Measurements from ENCODE around the gene DLG2.

DLG2 gene

DNA sequence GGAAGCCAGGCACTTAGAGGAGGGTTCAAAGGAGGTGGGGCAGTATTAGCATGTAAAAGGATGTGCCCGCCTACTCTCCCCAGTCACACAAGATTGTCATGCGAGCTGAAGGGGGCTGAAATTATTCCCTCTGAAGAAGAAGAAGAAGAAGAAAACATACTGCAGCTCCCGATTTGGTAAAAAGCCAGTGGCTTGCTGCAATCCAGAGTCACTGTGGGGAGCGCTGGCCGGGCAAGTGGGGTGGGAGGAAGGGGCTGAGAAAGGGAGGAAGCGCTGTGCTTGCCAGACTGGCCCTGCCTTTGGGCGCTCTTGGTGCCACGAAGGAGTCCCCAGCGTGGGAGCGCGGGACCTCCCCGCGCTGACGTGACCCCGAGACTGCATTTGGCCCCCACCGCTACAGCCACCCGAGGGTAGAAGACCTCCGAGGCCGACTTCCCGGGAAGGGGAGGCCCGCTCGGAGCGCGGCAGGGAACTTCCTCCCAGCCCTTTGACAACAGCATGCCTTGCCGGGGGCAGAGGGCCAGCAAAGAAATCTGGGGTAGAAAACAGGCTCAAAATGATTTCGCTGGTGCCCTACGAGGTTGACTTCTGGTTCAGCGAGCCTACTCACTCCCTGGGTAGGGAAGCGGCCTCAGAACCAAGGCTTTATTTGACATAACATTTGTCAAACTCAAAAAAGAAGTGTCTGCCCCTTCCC is 906.3 kb downstream of the DLG2 start:
- no peak for DNase-seq

DNA sequence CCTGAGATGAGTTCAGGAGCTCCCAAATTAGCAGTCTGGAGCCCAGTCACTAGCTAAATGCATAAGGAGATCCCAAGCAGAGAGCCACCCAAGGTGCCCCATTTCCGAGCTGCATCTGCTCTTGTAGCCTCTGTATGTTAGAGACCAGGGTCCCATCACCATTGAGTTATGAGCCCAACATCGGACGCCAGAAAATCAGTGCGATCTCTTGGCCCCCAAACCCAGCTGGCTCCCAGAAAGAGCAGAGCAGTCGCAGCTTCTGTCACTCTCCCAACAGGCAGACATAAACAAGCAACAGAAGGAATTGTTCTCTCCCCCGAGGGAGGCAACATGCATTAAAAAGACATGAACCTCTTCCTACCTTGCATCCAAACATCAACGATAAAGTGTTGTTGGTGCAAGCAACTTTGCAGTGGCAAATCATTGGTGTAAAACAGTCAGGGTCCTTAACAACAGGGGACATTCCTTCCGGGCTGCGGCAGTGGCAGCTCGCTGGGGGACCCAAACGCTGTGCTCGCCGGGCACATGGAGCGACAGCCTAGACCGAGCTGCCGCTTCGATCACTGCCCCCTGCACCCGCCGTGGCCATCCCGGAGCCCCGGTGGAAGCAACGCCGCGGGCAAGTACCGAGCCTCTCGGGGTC is 907.1 kb downstream of the DLG2 start:
- no peak for DNase-seq

DNA sequence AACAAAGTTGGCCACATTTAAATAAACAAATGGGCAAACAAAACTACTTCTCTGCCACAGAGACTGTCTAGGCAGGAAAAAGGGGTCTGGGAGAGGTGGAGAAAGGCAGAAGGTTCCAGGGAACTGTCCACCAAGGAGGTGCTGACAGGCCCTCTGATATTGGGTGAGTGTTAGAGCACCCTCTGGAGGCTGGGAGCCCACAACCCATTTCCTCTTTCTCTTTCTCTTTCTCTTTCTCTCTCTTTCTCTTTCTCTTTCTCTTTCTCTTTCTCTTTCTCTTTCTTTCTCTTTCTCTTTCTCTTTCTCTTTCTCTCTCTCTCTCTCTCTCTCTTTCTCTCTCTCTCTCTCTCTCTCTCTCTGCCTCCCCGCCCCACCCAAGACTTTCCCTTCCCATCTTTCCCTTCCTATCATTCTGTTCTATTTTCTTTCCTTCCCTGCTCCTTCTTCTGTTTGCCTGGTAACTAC is 912.8 kb downstream of the DLG2 start:
- DNase-seq: peak; percentile 11

DNA sequence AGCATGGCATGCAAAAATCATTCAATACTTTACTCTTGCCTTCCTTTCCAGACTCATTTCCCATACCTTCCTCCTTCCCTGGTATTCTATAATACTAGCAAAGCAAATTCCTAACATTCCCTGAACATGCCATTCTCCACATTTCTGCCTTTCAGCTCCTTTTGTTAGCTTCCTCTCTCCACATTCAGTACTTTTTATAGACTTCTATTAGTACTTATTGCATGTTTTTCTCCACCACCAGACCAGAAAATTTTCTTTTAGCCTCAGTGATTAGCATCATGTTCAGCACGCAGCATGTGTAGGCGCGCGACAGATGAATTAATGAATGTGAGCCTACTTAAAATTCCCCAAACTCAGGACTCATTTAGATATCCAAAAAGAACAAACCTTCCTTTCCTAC is 935.3 kb downstream of the DLG2 start:
- DNase-seq: no peak

DNA sequence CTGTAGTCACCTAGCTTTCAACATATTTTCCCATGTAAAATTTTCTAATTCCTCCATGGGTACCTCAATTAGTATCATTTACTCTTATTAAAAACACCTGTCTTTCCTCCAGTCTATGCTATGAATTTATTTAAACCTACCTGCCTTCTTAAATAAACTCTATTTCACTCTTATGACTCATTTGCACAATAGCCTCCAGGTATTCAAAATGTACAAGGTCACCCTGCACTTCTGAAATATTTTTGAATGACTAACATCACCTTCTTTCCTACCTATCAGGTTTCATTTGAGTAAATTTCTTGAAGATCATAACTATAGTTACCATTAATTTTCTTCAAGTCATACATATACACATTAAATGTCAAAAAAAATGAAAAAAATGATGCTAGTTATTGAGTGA is 939.7 kb downstream of the DLG2 start:
- DNase-seq: no peak

DNA sequence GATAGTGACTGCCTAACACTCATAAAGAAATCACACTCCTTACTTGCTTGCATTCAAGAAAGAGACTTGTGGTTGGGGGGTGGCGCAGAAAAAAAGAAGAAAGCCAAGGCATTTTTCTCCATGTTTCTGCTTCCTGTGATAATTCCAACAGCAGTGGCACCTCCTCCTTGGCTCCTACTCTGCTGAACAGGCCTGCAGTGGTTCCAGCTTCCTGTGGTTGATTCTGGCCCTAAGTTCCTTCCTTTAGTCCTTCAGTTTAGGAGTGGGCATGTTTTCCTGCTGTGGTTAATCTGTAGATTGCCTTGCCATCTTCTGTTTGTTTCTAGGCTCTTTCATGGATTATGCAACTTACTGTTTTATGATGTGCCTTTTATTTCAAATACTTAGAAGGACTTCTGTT is 940.4 kb downstream of the DLG2 start:
- no peak for DNase-seq

DNA sequence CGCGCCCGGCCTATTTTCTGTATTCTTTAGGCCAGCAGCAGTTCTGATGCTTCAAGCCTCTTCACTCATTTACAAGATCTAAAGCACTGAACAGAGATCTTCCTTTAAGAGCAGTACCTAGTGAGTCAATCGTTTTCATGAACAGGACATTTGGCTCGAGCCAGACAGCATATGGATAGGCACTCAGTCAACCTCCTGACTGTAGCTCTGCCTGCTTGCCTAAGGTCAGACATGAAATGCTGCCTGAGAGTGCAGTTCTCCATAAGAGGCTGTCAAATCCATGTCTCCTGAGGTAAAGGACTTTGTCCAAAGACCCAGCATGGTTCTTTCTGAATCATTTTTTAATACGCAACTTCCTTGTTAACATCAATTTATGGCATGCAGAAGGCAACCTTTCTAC is 941.2 kb downstream of the DLG2 start:
- no peak for DNase-seq

DNA sequence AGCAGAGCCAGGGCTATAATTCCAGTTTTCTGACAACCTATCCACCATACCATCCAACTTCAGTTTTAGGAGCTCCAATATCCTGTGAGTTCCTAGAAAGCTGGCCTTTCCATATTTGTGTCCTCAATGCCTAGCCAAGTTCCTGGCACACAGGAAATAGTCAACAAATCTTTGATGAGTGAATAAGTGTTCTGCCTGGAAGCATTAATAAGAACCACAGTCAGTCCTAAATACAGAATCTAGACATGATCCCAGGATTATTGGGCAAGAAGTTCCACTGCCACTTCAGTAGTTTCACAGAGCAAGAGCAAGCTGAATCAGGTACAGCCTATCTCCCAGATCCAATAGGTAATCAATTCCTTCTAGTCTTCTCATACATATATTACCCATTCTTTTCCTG is 942.0 kb downstream of the DLG2 start:
- no peak for DNase-seq

DNA sequence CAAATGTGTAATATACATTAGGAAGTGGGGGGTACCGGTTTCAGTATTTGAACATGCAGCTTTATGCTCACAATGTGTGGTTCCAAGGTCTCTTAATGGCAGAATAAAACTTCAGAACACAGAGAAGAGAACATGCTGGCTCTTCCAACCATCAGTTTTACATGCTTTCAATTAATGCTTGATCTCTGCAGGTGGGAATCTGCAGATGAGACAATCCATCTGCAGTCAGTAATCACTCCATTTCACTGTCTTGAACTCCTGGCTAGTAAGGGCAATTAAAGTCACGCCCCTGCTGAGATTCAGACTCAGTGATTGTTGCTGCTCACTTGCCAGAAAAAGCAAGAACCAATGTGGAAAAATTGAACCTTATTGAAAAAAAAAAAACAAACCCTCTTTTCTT is 945.7 kb downstream of the DLG2 start:
- no peak for DNase-seq

DNA sequence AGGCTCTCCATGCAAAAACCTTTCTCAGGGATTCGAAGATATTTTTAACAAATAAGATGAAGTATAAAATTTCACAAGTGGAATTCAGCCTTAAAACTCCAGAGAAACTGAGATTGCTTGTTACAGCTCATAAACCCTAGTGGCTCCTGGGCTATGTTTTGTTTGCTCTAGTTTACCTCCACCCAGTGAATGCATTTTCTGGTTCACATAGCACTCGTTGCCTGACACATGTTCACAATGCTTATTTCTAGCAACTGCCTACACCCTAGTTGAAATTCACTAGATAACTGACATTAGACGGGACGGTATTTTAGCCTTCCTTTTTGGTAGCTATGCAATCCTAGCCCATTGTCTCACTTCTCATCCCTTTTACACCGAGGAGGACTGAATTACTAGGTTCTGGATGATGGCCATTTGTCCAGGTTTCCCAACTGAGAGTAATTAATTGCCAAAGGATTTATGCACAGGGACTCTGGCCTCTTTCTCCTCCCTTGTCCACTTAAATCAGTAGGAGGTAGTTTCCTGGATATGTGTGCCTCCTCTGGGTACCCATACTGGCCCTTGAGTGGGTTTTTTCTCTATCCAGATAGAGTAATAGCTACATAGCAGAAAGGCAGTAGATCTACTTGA is 951.6 kb downstream of the DLG2 start:
- DNase-seq: no peak

DNA sequence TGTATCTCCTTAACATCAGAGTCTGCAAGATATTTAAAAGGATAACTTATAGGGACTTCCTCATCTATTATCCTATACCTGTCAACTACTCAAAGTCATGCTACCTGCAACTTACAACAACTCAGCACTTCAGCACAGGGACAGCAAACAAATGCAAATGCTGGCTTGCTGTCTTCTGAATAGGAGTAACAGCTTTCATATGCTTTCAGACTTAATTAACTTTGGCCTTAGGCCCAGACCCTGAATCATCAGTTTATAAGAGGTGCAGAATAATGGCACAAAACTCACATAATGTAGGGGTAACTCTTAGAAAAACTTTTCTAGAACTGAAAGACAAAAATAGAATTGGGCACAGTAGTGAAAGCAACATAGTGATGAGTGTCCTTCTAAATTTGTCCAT is 953.4 kb downstream of the DLG2 start:
- no peak for DNase-seq

DNA sequence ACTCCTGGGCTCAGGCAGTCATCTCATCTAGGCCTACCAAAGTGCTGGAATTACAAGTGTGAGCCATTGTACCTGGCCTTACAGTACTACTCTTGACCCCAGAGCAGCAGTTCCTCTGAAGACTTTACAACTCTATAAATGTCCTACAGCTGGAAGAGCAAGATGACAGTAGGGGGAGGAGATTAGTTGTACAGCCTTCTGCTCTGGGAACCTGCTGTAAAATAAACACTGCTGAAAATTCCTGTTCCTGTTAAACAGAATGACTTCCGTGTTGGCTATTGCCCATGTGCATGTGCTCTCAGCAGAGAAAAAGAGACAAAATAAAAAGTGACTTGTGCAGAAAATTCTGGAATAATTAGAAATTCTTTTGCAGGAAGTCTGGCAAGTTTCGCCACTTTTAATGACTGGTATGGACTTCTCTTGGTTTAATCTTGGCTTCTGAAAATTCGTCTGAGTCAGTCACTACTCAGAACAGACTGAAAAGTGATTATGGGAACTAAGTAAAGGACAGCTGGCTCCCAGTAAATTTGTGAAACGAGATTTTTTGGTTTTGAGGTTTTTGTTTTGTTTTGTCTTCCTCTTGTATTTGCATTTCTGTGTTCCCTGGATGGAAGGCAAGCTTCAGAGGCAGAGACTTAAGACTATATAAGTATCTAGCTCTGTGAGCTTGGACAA is 955.7 kb downstream of the DLG2 start:
- DNase-seq: no peak

DNA sequence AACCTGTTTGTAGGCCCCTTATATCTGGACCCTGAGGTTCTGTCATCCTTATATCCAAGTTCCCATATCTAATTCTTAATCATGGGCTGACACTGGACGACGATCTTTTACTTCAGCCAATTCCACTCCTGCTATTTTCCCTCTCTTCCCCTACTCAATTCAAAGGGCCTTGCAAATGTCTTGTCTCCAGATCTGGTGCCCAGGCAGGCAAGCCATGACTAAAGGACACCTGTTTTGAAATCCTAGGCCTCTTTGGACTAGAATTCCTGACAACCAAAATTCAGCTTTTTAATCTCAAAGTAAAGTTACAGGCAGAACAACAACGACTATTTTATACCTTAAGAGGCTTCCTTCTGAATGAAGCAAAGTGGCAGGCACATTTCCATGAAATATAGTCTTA is 963.4 kb downstream of the DLG2 start:
- no peak for DNase-seq

DNA sequence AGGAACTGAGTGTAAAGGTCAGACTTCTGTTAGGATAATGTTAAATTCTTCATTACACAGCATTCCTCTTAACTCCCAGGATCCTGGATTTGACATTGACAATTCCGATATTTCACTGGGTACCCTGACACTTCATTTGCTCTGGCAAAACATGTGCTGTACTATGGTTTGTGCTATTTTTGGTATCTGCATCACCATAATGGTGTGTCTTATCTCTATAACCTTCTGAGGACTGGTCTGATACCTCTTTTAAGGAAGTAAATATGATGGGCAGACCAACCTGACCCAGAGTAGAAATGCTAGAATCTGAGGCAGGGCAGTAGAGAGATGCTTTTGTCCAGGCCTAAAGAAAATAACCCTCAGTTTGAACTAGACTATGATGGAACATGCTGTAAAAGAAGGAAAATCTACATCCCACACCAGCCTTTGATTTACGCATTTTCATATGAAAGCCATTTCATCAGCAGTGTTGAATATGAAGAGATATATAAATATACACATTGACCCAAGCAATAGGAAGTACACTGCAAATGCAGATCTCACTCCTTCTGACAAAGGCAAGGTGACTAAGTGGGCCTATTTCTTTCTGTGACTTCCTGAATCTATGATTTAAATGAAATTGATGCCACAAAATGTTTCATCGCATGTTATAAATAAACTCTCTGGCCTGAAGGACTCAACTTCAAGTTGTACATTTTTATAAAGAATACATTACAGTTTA is 966.7 kb downstream of the DLG2 start:
- DNase-seq: no peak

DNA sequence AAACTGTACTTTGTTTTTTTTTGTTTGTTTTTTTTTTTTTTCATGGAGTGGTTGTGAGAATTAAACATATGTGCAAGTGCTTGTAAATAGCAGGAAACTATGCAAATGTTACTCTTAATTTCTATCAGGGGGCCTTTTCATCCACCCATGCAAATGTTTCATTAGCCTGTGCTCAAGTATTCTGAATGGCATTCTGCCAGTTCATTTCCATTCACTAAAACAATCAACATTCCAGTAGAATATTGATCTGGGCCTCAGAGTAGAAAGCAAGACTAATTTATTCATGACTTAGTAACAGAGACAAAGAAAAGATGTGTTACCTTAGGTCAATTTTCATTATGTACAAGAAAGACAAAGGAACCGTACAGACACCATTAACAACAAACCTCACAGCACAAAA is 971.4 kb downstream of the DLG2 start:
- no peak for DNase-seq

DNA sequence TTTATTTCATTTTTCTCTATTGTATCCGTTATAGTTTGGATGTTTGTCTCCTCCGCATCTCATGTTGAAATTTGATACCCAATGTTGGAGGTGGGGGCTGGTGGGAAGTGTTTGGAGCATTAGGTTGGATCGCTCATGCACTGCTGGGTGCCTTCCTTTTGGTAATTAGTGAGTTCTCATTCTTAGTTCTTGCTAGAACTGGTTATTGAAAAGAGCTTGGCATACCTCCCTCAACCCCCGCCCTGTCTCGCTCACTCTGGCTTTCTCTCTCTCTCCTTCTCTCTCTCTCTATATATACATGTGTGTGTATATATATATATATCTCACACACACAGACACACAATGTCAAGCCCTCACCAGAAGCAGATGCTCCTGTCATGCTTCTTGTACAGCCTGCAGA is 978.7 kb downstream of the DLG2 start:
- DNase-seq: no peak

DNA sequence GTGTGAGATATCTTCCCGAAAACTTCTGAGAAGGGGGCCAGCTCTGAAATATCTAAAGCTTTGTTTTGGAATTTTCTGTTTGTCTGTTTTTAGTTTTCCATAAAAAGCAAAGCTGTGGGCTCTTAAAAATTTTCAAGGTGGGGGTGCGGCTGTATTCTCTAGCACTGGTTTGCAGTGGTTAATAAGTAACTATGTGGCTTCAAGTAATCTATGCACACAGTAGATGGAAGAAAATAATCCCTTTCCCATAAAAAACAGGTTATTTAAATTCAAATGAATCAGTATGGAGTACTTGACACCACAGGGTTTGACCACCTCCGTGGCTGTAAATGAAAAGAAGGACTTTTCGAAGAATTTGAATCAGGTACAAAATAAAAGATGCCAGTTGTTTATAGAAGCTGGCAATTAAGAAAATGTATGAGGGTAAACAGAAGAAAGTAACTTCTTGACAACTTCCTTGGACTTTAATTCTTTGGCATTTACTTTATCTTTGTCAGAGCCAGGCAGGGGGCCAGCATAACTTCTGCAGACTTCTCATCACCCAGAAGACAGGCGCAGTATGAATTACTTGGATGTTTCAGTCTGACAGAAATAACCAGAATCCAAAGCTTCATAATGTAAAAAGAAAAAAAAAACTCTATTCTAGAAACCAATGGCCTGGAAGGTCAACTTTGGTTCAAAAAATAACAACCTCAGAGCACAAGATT is 981.0 kb downstream of the DLG2 start:
- DNase-seq: no peak

DNA sequence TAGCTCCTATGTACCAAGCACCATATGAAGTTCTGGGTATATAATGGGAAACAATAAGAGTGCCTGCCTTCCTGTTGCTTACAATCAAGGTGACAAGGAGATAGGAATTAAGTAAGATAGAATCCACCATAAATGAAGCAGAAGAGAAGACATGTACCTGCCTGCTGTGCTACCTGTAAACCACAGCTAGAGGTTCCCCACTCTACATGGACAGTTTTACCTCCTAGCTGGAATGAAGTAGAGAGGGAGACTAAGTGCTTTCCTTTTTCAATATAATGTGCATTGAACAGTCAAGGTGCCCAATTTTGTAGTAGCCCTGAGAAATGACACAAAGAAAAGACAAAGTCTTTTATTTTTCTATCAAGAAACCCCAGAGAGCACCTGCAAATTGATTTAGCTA is 984.6 kb downstream of the DLG2 start:
- no peak for DNase-seq

DNA sequence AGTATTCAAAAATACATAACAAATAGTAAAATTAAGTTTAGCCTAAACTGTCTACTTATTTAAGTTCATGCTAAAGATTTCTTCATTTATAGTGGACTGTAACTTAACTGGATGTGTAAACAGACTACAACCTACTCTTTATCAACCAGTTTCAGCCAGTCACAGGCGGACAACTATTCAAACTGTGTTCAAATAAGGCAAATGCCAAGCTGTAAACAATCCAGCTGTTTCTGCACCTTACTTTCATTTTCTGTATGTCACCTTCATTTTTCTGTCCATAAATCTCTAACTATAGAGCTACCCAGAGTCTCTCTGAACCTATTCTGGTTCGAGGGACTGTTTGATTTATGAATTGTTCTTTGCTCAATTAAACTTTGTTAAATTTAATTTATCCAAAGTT is 992.8 kb downstream of the DLG2 start:
- no peak for DNase-seq

DNA sequence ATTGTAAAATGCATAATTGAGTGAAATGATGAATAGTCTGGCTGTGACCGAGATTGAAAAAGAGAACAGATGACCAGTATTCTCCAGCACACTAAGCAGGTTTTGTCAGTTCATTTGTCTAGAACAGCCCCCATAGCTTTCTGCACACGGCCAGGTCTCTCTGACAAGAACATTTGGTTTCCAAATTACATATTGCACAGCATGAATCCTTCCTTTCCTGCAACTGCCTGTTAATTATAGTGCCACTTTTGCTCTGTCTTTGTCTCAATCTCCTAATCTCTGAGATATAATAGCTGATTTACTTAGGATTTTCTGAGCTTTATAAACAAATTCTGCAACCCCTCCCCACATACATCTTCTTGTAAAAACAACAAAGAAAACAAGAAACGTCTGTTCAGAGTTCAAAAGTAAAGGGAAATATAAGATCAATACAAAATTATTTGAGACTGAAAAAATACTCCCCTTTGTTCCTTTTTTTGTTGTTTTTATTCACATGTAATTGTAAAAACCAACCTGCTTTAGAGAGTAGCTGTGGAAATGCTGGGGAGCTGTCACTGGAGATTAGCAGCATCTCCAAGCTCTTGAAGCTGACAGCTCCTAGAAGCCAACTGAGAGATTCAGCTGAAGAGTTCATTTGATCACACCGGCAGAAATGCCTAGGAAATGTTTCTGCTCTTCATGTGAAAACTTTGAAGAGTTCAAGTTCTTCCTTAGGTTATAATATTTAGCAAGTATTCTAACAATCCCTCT is 998.1 kb downstream of the DLG2 start:
- no peak for DNase-seq

DNA sequence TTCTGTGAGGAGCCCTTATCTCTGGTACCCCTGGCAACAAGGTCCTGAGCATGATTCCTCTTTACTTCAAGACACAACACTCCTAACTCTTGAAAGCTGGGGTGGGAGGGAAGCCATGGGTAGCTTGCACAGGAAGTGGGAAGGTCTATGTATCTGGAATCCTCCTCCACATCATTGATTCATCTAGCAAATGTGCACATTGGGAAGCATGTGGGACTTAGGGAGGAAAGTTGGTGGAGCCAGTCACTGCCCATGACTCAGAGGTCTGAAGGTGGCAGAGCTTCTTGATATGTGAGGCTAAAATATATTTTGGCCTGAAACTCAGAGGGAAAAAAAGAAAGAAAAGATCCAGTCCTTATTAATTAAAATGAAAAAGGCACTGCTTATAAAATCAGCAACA is 1000.9 kb downstream of the DLG2 start:
- DNase-seq: no peak

DNA sequence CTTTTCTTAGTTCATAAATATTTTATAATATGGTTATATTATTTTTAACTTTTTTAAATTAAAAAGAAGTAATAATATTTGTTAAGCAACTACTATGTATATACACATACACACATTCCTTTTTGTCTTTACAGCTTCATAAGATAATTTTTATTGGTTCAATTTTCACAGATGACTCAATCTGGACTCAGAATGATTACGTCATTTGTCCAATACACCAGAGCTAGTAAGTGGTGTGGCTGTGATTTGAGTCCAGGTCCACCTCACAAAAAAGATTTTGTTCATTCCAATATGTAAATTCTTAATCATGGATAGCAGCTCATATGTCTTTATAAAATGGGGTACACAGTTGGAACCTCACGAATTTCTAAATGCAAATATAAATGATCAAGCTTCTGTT is 1014.5 kb downstream of the DLG2 start:
- DNase-seq: no peak

Data from stimulated activated CD4-positive, alpha-beta T cell treated with anti-CD3 and anti-CD28 coated beads, Interleukin-4, amount 100 ng/mL, for 1 hour (primary cell).